Endometrium (tissue), 2 donors: ENCODE results near the gene MRPL11.

Experiments
- FAIRE-seq: peaks from 2 replicates; lab custom pipeline; 2012; peaks lifted over from hg19 to GRCh38; lab: Jason Lieb, UNC
- donor health status: control.
- donor health status: control.

MRPL11 gene

DNA sequence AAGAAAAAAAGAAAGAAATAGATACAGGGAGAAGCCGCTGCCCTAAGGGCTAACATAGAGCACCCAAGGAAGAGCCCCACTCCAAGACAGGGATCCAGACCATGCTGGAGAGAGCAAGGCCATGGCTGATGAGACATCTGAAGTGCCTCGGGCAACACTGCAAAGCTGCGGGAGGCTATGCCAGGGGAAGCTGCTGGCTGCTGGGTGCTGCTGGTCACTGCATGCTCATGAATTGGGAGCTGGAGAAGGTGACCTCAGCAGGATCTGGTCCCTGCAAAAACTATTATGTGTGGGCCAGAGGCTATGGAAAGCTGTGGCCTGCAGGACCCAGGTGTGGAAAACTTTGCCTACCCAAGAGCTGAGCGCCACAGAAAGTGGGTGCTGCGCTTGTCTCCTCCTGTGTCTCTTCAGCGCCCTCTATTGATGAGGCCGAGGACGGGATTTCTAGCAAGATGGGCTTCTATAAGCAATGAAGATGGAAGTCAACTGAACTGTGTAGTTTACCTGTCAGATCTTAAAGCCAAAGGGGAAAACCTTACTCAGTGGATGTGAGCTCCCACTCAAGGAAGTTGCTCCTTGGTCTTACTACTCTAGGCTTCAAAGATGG lies 49.8 kb downstream of the MRPL11 start:
- no peak for FAIRE-seq

DNA sequence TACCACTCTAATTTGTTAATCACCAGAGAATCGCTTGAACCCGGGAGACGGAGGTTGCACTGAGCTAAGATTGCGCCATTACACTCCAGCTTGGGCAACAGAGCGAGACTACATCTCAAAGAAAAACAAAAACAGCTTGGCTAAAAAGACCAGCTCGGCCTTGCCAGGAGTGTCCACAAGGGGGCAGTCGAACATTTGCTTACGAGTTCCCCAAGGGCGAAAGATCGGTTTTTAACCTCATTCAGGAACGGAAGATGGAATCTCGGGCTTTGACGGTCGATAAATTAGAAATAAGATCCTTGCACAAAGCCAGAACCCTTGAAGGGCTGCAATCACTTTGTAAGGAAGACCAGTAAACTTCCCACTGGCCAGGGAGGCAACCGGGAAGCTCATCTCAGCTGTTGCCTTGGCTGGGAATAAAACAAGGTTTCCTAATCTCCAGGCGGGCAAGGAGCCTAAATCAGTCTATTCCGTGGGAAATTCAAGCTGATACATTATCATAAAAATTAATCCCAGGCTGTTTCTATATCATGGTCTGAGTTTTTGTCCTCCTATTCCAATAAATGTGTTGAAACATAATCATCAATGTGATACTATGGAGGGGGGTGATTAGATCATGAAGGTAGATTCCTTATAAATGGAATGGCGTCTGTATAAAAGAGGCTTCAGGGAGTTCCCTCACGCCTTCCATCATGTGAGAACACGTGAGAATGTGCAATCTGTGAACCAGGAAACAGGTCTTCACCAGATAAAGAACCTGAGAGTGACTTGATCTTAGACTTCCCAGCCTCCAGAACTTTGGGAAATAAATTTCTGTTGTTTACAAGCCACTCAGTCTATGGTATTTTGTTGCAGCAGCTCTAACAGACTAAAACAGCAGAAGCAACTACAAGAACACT lies 52.2 kb downstream of the MRPL11 start:
- FAIRE-seq, result no peak
